ENCODE measurements around the gene AGRN. TPM values are rescaled to one million over a fixed set of nuclear protein-coding genes. Genes with fewer than 3 reads are reported as not detected.
A peak's percentile ranks its signal among the peaks of the same experiment; 100 is the strongest.

The AGRN gene
- total RNA-seq, 3 donors from 2014 or later, result 32.0 to 54.4 (median 40.6) TPM

- no peak for ATAC-seq
- H3K9me3 ChIP-seq, result no peaks in the 10 kb centered on the region
- H3K4me1 ChIP-seq (ENCODE audit: low read depth), result no peaks in the 10 kb centered on the region
- no peak for TF ChIP-seq CTCF (IDR thresholded peaks at IDR 0.05)
- intact Hi-C loops (cut with DNase I, micrococcal nuclease), result no loop called here
- H3K36me3 ChIP-seq (ENCODE audit: low read depth), result no peaks in the 10 kb centered on the region
- peak in 1 of 3 donors; percentile 51 for DNase-seq
- H3K4me3 ChIP-seq, result no peak overlapping the region
Measured at GRCh38 chr1:1090424-1091343, 70.8 kb downstream of the AGRN start.

GRCh38 chr1:1091344-1092148 is 71.6 kb downstream of the AGRN start:
- TF ChIP-seq CTCF (IDR thresholded peaks at IDR 0.05), result no peak
- no peaks in the 10 kb centered on the region for H3K4me1 ChIP-seq (ENCODE audit: low read depth)
- peak in 1 of 3 donors; percentile 39 for DNase-seq
- no peaks in the 10 kb centered on the region for H3K36me3 ChIP-seq (ENCODE audit: low read depth)
- ATAC-seq, result peak; percentile 43
- H3K9me3 ChIP-seq, result no peaks in the 10 kb centered on the region
- no peak overlapping the region for H3K4me3 ChIP-seq
- intact Hi-C loops (cut with DNase I, micrococcal nuclease), result no loop called here

GRCh38 chr1:1092149-1092855 is 72.4 kb downstream of the AGRN start:
- Histone ChIP-seq H3K4me3 (no peak overlapping the region), H3K4me1 (ENCODE audit: low read depth) (no peaks in the 10 kb centered on the region), H3K36me3 (ENCODE audit: low read depth) (no peaks in the 10 kb centered on the region), H3K9me3 (no peaks in the 10 kb centered on the region)
- ATAC-seq, result no peak
- TF ChIP-seq CTCF (IDR thresholded peaks at IDR 0.05), result no peak
- DNase-seq, result peak in 1 of 3 donors; percentile 49
- intact Hi-C loops (cut with DNase I, micrococcal nuclease), result no loop called here

GRCh38 chr1:1092894-1093609 is 73.1 kb downstream of the AGRN start:
- no peak for TF ChIP-seq CTCF (IDR thresholded peaks at IDR 0.05)
- Histone ChIP-seq H3K4me3 (no peak overlapping the region), H3K36me3 (ENCODE audit: low read depth) (no peaks in the 10 kb centered on the region), H3K4me1 (ENCODE audit: low read depth) (no peaks in the 10 kb centered on the region), H3K9me3 (no peaks in the 10 kb centered on the region)
- ATAC-seq, result no peak
- intact Hi-C loops (cut with DNase I, micrococcal nuclease), result no loop called here
- DNase-seq, result peak in 1 of 3 donors; percentile 41

- DNase-seq (peak in 1 of 3 donors; percentile 28), ATAC-seq (no peak)
- no peak for TF ChIP-seq CTCF (IDR thresholded peaks at IDR 0.05)
- no peaks in the 10 kb centered on the region for H3K4me1 ChIP-seq (ENCODE audit: low read depth)
- no peaks in the 10 kb centered on the region for H3K36me3 ChIP-seq (ENCODE audit: low read depth)
- H3K9me3 ChIP-seq, result no peaks in the 10 kb centered on the region
- intact Hi-C loops (cut with DNase I, micrococcal nuclease), result no loop called here
- no peak overlapping the region for H3K4me3 ChIP-seq
Measured at GRCh38 chr1:1093610-1093943, 73.7 kb downstream of the AGRN start.
